Measurements from ENCODE around the gene MTOR. TPM values are rescaled to one million over a fixed set of nuclear protein-coding genes. Genes with fewer than 3 reads are reported as not detected.
A peak's percentile ranks its signal among the peaks of the same experiment; 100 is the strongest.

Gene MTOR
- total and polyA plus RNA-seq, 10 of the 15 experiments (the other 5 are each of a cell fraction or from before 2014, with no cell fraction given) = 6.6 to 41.8 (median 29.8) TPM

GRCh38 chr1:11099310-11100148, 162.8 kb downstream of the MTOR start, which contains the start of gene EXOSC10 (continued):
- no peak for TF ChIP-seq RAD21 (IDR thresholded peaks at IDR 0.05; ENCODE audit: insufficient read depth, low read depth, low read length)
- no peak for TF ChIP-seq ATF7 (IDR thresholded peaks at IDR 0.05; ENCODE audit: low read depth)
- peak; percentile 89; the same call in 1 of the 2 replicates for TF ChIP-seq TAF1 (IDR thresholded peaks at IDR 0.05; ENCODE audit: borderline replicate concordance, low read depth, low read length)
- no peak for TF ChIP-seq ZBTB4 (CRISPR knock-in tag; IDR thresholded peaks at IDR 0.05)
- TF ChIP-seq MLLT1 (IDR thresholded peaks at IDR 0.05) = 0 out of 2 replicates have a peak, but pooled peaks have one; percentile 37
- no peak for TF ChIP-seq NR2C2 (IDR thresholded peaks at IDR 0.05; ENCODE audit: borderline replicate concordance, control insufficient read depth, insufficient read length, low read depth)
- no peak for TF ChIP-seq HSF1 (IDR thresholded peaks at IDR 0.05; ENCODE audit: low read depth, low read length)
- peak; percentile 95; the same call in 1 of the 2 replicates for TF ChIP-seq ASH2L (IDR thresholded peaks at IDR 0.05; ENCODE audit: borderline replicate concordance, low read depth)
- peak; percentile 83 for TF ChIP-seq NKRF (conservative IDR thresholded peaks at IDR 0.05)
- peak; percentile 83 for TF ChIP-seq NRF1 (conservative IDR thresholded peaks at IDR 0.05; ENCODE audit: low read depth, low read length)
- 0 out of 2 replicates have a peak, but pooled peaks have one; percentile 42 for TF ChIP-seq NBN (IDR thresholded peaks at IDR 0.05)
- no peak for TF ChIP-seq USF1 (IDR thresholded peaks at IDR 0.05; ENCODE audit: borderline replicate concordance, extremely low read length, insufficient read depth, low read depth, low read length)
- 0 out of 2 replicates have a peak, but pooled peaks have one; percentile 38 for TF ChIP-seq ZNF207 (IDR thresholded peaks at IDR 0.05; ENCODE audit: borderline replicate concordance)
- peak; percentile 77 for TF ChIP-seq LARP7 (IDR thresholded peaks at IDR 0.05)
- TF ChIP-seq ELK1 (IDR thresholded peaks at IDR 0.05; ENCODE audit: low read depth, low read length) = no peak
- no peak for TF ChIP-seq EED (IDR thresholded peaks at IDR 0.05; ENCODE audit: low read depth)
- TF ChIP-seq DPF2 (IDR thresholded peaks at IDR 0.05) = peak; percentile 20; the same call in 1 of the 2 replicates
- TF ChIP-seq SIX5 (IDR thresholded peaks at IDR 0.05; ENCODE audit: low read depth, low read length, severe bottlenecking) = peak; percentile 34
